Measurements from ENCODE around the gene RNF166.
"Not testable (repeated sequence)": the region's sequence is repeated elsewhere in the genome, so short reads cannot be mapped to it uniquely, and the experiment has no call there.

RNF166 gene

GRCh38 chr16:88676502-88677242 lies 29.5 kb downstream of the RNF166 start:
- Histone ChIP-seq H3K36me3 (ENCODE audit: control insufficient read depth, insufficient read depth, low read length) (no peaks in the 10 kb centered on the region), H3K4me3 (ENCODE audit: low read length) (no peak overlapping the region), H3K4me1 (ENCODE audit: control insufficient read depth, insufficient read depth, low read length) (no peaks in the 10 kb centered on the region), H3K27ac (ENCODE audit: low read depth, low read length) (no peak overlapping the region), H3K27me3 (ENCODE audit: control insufficient read depth, insufficient read depth, low read length) (no peaks in the 10 kb centered on the region), H3K9ac (ENCODE audit: low read length) (no peak overlapping the region)

GRCh38 chr16:88673716-88674379 lies 32.4 kb downstream of the RNF166 start:
- no peak overlapping the region for H3K9ac ChIP-seq (ENCODE audit: low read length)
- no peak overlapping the region for H3K27ac ChIP-seq (ENCODE audit: low read depth, low read length)
- no peak overlapping the region for H3K4me3 ChIP-seq (ENCODE audit: low read length)
- H3K4me1 ChIP-seq (ENCODE audit: control insufficient read depth, insufficient read depth, low read length): no peaks in the 10 kb centered on the region
- H3K36me3 ChIP-seq (ENCODE audit: control insufficient read depth, insufficient read depth, low read length): no peaks in the 10 kb centered on the region
- H3K27me3 ChIP-seq (ENCODE audit: control insufficient read depth, insufficient read depth, low read length): no peaks in the 10 kb centered on the region

- H3K27me3 ChIP-seq (ENCODE audit: control insufficient read depth, insufficient read depth, low read length): no peaks in the 10 kb centered on the region
- no peak overlapping the region for H3K9ac ChIP-seq (ENCODE audit: low read length)
- H3K36me3 ChIP-seq (ENCODE audit: control insufficient read depth, insufficient read depth, low read length): no peaks in the 10 kb centered on the region
- no peak overlapping the region for H3K4me3 ChIP-seq (ENCODE audit: low read length)
- H3K4me1 ChIP-seq (ENCODE audit: control insufficient read depth, insufficient read depth, low read length): no peaks in the 10 kb centered on the region
- no peak overlapping the region for H3K27ac ChIP-seq (ENCODE audit: low read depth, low read length)
Observed at GRCh38 chr16:88672776-88673175, 33.4 kb downstream of the RNF166 start.

- no peaks in the 10 kb centered on the region for H3K4me1 ChIP-seq (ENCODE audit: control insufficient read depth, insufficient read depth, low read length)
- H3K9ac ChIP-seq (ENCODE audit: low read length): no peak overlapping the region
- no peaks in the 10 kb centered on the region for H3K36me3 ChIP-seq (ENCODE audit: control insufficient read depth, insufficient read depth, low read length)
- no peak overlapping the region for H3K27ac ChIP-seq (ENCODE audit: low read depth, low read length)
- H3K4me3 ChIP-seq (ENCODE audit: low read length): no peak overlapping the region
- no peaks in the 10 kb centered on the region for H3K27me3 ChIP-seq (ENCODE audit: control insufficient read depth, insufficient read depth, low read length)
Observed at GRCh38 chr16:88671806-88672205, 34.4 kb downstream of the RNF166 start.

GRCh38 chr16:88669980-88670379 lies 36.2 kb downstream of the RNF166 start:
- Histone ChIP-seq H3K27me3 (ENCODE audit: control insufficient read depth, insufficient read depth, low read length) (no peaks in the 10 kb centered on the region), H3K27ac (ENCODE audit: low read depth, low read length) (no peak overlapping the region), H3K9ac (ENCODE audit: low read length) (no peak overlapping the region), H3K4me1 (ENCODE audit: control insufficient read depth, insufficient read depth, low read length) (no peaks in the 10 kb centered on the region), H3K36me3 (ENCODE audit: control insufficient read depth, insufficient read depth, low read length) (no peaks in the 10 kb centered on the region), H3K4me3 (ENCODE audit: low read length) (no peak overlapping the region)

GRCh38 chr16:88669493-88669892 lies 36.7 kb downstream of the RNF166 start:
- not testable (repeated sequence) for H3K4me3 ChIP-seq (ENCODE audit: low read length); H3K27ac ChIP-seq (ENCODE audit: low read depth, low read length); H3K9ac ChIP-seq (ENCODE audit: low read length); H3K36me3 ChIP-seq (ENCODE audit: control insufficient read depth, insufficient read depth, low read length); H3K27me3 ChIP-seq (ENCODE audit: control insufficient read depth, insufficient read depth, low read length); H3K4me1 ChIP-seq (ENCODE audit: control insufficient read depth, insufficient read depth, low read length)

GRCh38 chr16:88667461-88667860 lies 38.7 kb downstream of the RNF166 start:
- Histone ChIP-seq H3K4me1 (ENCODE audit: control insufficient read depth, insufficient read depth, low read length) (no peaks in the 10 kb centered on the region), H3K9ac (ENCODE audit: low read length) (no peak overlapping the region), H3K27ac (ENCODE audit: low read depth, low read length) (no peak overlapping the region), H3K4me3 (ENCODE audit: low read length) (no peak overlapping the region), H3K27me3 (ENCODE audit: control insufficient read depth, insufficient read depth, low read length) (no peaks in the 10 kb centered on the region), H3K36me3 (ENCODE audit: control insufficient read depth, insufficient read depth, low read length) (no peaks in the 10 kb centered on the region)

- no peaks in the 10 kb centered on the region for H3K4me1 ChIP-seq (ENCODE audit: control insufficient read depth, insufficient read depth, low read length)
- H3K36me3 ChIP-seq (ENCODE audit: control insufficient read depth, insufficient read depth, low read length): no peaks in the 10 kb centered on the region
- no peak overlapping the region for H3K4me3 ChIP-seq (ENCODE audit: low read length)
- no peak overlapping the region for H3K9ac ChIP-seq (ENCODE audit: low read length)
- H3K27ac ChIP-seq (ENCODE audit: low read depth, low read length): no peak overlapping the region
- H3K27me3 ChIP-seq (ENCODE audit: control insufficient read depth, insufficient read depth, low read length): no peaks in the 10 kb centered on the region
Observed at GRCh38 chr16:88665570-88665969, 40.6 kb downstream of the RNF166 start.

- Histone ChIP-seq H3K27ac (ENCODE audit: low read depth, low read length) (no peak overlapping the region), H3K9ac (ENCODE audit: low read length) (no peak overlapping the region), H3K4me1 (ENCODE audit: control insufficient read depth, insufficient read depth, low read length) (no peaks in the 10 kb centered on the region), H3K27me3 (ENCODE audit: control insufficient read depth, insufficient read depth, low read length) (no peaks in the 10 kb centered on the region), H3K4me3 (ENCODE audit: low read length) (no peak overlapping the region), H3K36me3 (ENCODE audit: control insufficient read depth, insufficient read depth, low read length) (no peaks in the 10 kb centered on the region)
Observed at GRCh38 chr16:88665148-88665547, 41.1 kb downstream of the RNF166 start.

GRCh38 chr16:88662843-88663606 lies 43.2 kb downstream of the RNF166 start, which contains the start of gene MVD:
Gene MVD (minus strand): TSS chr16:88663091. CDS start chr16:88663080, 11 bp downstream.
- peak within 1 kb of the TSS; percentile 87 for H3K4me3 ChIP-seq (ENCODE audit: low read length)
- peak within 1 kb of the TSS; percentile 83 for H3K27ac ChIP-seq (ENCODE audit: low read depth, low read length)
- peak within 1 kb of the TSS; percentile 92 for H3K9ac ChIP-seq (ENCODE audit: low read length)
- no peaks in the 10 kb centered on the region for H3K4me1 ChIP-seq (ENCODE audit: control insufficient read depth, insufficient read depth, low read length)
- no peaks in the 10 kb centered on the region for H3K27me3 ChIP-seq (ENCODE audit: control insufficient read depth, insufficient read depth, low read length)
- no peaks in the 10 kb centered on the region for H3K36me3 ChIP-seq (ENCODE audit: control insufficient read depth, insufficient read depth, low read length)

- Histone ChIP-seq H3K27ac (ENCODE audit: low read depth, low read length) (peak overlapping the region; percentile 71), H3K9ac (ENCODE audit: low read length) (peak overlapping the region; percentile 80), H3K4me1 (ENCODE audit: control insufficient read depth, insufficient read depth, low read length) (no peaks in the 10 kb centered on the region), H3K27me3 (ENCODE audit: control insufficient read depth, insufficient read depth, low read length) (no peaks in the 10 kb centered on the region), H3K4me3 (ENCODE audit: low read length) (peak overlapping the region; percentile 87), H3K36me3 (ENCODE audit: control insufficient read depth, insufficient read depth, low read length) (no peaks in the 10 kb centered on the region)
Observed at GRCh38 chr16:88662222-88662842, 43.9 kb downstream of the RNF166 start.

GRCh38 chr16:88661468-88661867 lies 44.7 kb downstream of the RNF166 start:
- no peaks in the 10 kb centered on the region for H3K4me1 ChIP-seq (ENCODE audit: control insufficient read depth, insufficient read depth, low read length)
- no peak overlapping the region for H3K9ac ChIP-seq (ENCODE audit: low read length)
- no peaks in the 10 kb centered on the region for H3K27me3 ChIP-seq (ENCODE audit: control insufficient read depth, insufficient read depth, low read length)
- H3K27ac ChIP-seq (ENCODE audit: low read depth, low read length): no peak overlapping the region
- H3K4me3 ChIP-seq (ENCODE audit: low read length): no peak overlapping the region
- H3K36me3 ChIP-seq (ENCODE audit: control insufficient read depth, insufficient read depth, low read length): no peaks in the 10 kb centered on the region

All from rectal smooth muscle tissue (tissue), 1 donor.